HG03571 (cell line): Measurements from ENCODE around the gene PELI2.
A peak's percentile ranks its signal among the peaks of the same experiment; 100 is the strongest.

ENCODE experiments used
- ATAC-seq: cut with Tn5 transposase; IDR thresholded peaks from one replicate; pipeline ENCODE4 v1.9.1; 2021; ENCODE audit not compliant: unreplicated experiment

PELI2 gene

GRCh38 chr14:56199095-56199981 is 81.1 kb downstream of the PELI2 start:
- peak; percentile 54 for ATAC-seq

- ATAC-seq: peak; percentile 37
These were observed 81.9 kb downstream of the PELI2 start for GRCh38 chr14:56199982-56200577.

GRCh38 chr14:56202256-56202655 is 84.0 kb downstream of the PELI2 start:
- ATAC-seq: peak; percentile 47

- ATAC-seq: no peak
These were observed 87.7 kb downstream of the PELI2 start for GRCh38 chr14:56205881-56206280.

GRCh38 chr14:56206596-56206995 is 88.4 kb downstream of the PELI2 start:
- ATAC-seq: no peak

- ATAC-seq: no peak
These were observed 89.5 kb downstream of the PELI2 start for GRCh38 chr14:56207626-56208292.

GRCh38 chr14:56208520-56208919 is 90.3 kb downstream of the PELI2 start:
- no peak for ATAC-seq

GRCh38 chr14:56210571-56210970 is 92.4 kb downstream of the PELI2 start:
- no peak for ATAC-seq

GRCh38 chr14:56211084-56211483 is 92.9 kb downstream of the PELI2 start:
- no peak for ATAC-seq

- no peak for ATAC-seq
These were observed 93.6 kb downstream of the PELI2 start for GRCh38 chr14:56211844-56212243.

GRCh38 chr14:56212521-56212920 is 94.3 kb downstream of the PELI2 start:
- no peak for ATAC-seq

GRCh38 chr14:56213306-56213705 is 95.1 kb downstream of the PELI2 start:
- no peak for ATAC-seq

- no peak for ATAC-seq
These were observed 97.0 kb downstream of the PELI2 start for GRCh38 chr14:56215180-56215579.

GRCh38 chr14:56216626-56217379 is 98.6 kb downstream of the PELI2 start:
- ATAC-seq: no peak

- no peak for ATAC-seq
These were observed 99.3 kb downstream of the PELI2 start for GRCh38 chr14:56217380-56218045.

GRCh38 chr14:56219666-56220413 is 101.6 kb downstream of the PELI2 start:
- no peak for ATAC-seq

GRCh38 chr14:56221382-56222128 is 103.3 kb downstream of the PELI2 start:
- ATAC-seq: no peak

GRCh38 chr14:56224229-56224628 is 106.0 kb downstream of the PELI2 start:
- ATAC-seq: no peak
